Body of pancreas (tissue), 4 donors: Measurements from ENCODE around the gene ADAM10. TPM values are rescaled to one million over a fixed set of nuclear protein-coding genes. Genes with fewer than 3 reads are reported as not detected.

Experiments used
- ATAC-seq: fragments of 150-250 bp; one replicate; pipeline ENCODE4 v1.9.1; 2016
- DNase-seq, 4 donors: peaks; one replicate each; pipeline ENCODE4 v3.0.0-alpha.2; 2019
- H3K27ac ChIP-seq, 4 donors: fragments of 200-600 bp; sonication (generic); 1 replicate in 3 of 4; 2 replicates in 1 of 4; pipeline versions ENCODE4 v1.5.1 to v1.6.1; 2016 to 2019; ENCODE audit warnings: mild to moderate bottlenecking in 1 of 4, mixed read lengths in 1 of 4, moderate library complexity in 1 of 4
- H3K27me3 ChIP-seq, 2 donors: fragments of 200-600 bp; sonication (generic); one replicate each; pipeline ENCODE4 v1.6.0; 2016; ENCODE audit warnings: mild to moderate bottlenecking in 1 of 2
- H3K36me3 ChIP-seq, 2 donors: fragments of 200-600 bp; sonication (generic); replicated peaks in 1 of 2; 2 replicates each; pipeline ENCODE4 v1.5.1; 2016; ENCODE audit warnings: low read depth in 2 of 2; ENCODE audit not compliant: insufficient read depth in 1 of 2
- H3K4me1 ChIP-seq: fragments of 200-600 bp; sonication (generic); one replicate; pipeline ENCODE4 v1.6.0; 2016
- H3K4me3 ChIP-seq, 2 donors: fragments of 200-600 bp; sonication (generic); 1 replicate in 1 of 2; 2 replicates in 1 of 2; pipeline ENCODE4 v1.5.1; 2016 to 2019
- H3K9me3 ChIP-seq, 3 donors: fragments of 200-600 bp; sonication (generic); 1 replicate in 2 of 3; 2 replicates in 1 of 3; pipeline ENCODE4 v1.5.1; 2016
- CTCF ChIP-seq, 7 experiments: fragments of 450-650 bp in 4 of 7; fragments of 200-600 bp in 3 of 7; sonication (generic) in 3 of 7; IDR thresholded peaks; one replicate each; pipeline ENCODE4 v1.5.1; 2016 to 2019; ENCODE audit warnings: antibody characterized with exemption in 7 of 7
- POLR2A ChIP-seq, 3 donors: fragments of 450-650 bp; IDR thresholded peaks; one replicate each; pipeline ENCODE4 v1.6.1; 2016; ENCODE audit warnings: antibody characterized with exemption in 3 of 3, mild to moderate bottlenecking in 2 of 3
- whole genome bisulfite sequencing, 2 donors: methylation state at CpG; one replicate each; pipeline ENCODE4 v1.1.5; 2017; 5-methylcytosine and 5-hydroxymethylcytosine counted together
- intact Hi-C: fragments of 100-400 bp; cut with DNase I; formaldehyde crosslinking; loops from one replicate; pipeline ENCODE4 v1.15.1; 2023
- total RNA-seq, 2 donors: library from RNA; depleted of rRNA; stranded (reverse); fragments of >200 nt; gene quantifications; one replicate each; pipeline ENCODE4 v1.1.0, GENCODE V29; 2016

Gene ADAM10
- total RNA-seq, 2 donors from 2014 or later: 29.1 to 35.6 TPM

- TF ChIP-seq POLR2A (IDR thresholded peaks at IDR 0.05): no peak
- TF ChIP-seq CTCF (IDR thresholded peaks at IDR 0.05): no peak
- no peaks in the 10 kb centered on the region for H3K4me1 ChIP-seq
- DNase-seq: no peak
- whole genome bisulfite sequencing, 2 donors: 82% methylated on average over 2 of the region's 2 CpGs
- no peaks in the 10 kb centered on the region for H3K36me3 ChIP-seq
- H3K9me3 ChIP-seq: no peaks in the 10 kb centered on the region
- intact Hi-C loops: no loop called here
- H3K27me3 ChIP-seq: no peaks in the 10 kb centered on the region
- no peak overlapping the region for H3K4me3 ChIP-seq
- no peak for ATAC-seq
- H3K27ac ChIP-seq: no peak overlapping the region
Observed at GRCh38 chr15:58556028-58556361, 193.5 kb downstream of the ADAM10 start.

GRCh38 chr15:58555162-58556027 lies 194.1 kb downstream of the ADAM10 start:
- H3K4me3 ChIP-seq: no peak overlapping the region
- DNase-seq (no peak), ATAC-seq (no peak)
- TF ChIP-seq CTCF (IDR thresholded peaks at IDR 0.05) (no peak), POLR2A (IDR thresholded peaks at IDR 0.05) (no peak)
- no peak overlapping the region for H3K27ac ChIP-seq
- H3K4me1 ChIP-seq: no peaks in the 10 kb centered on the region
- 68 to 69% methylated on average over 13 to 15 of the region's 15 CpGs for WGBS, 2 donors
- no peaks in the 10 kb centered on the region for H3K36me3 ChIP-seq
- intact Hi-C loops: no loop called here
- H3K9me3 ChIP-seq: no peaks in the 10 kb centered on the region
- H3K27me3 ChIP-seq: no peaks in the 10 kb centered on the region

- H3K4me1 ChIP-seq: no peaks in the 10 kb centered on the region
- H3K27ac ChIP-seq: no peak overlapping the region
- WGBS, 2 donors: 89 to 90% methylated on average over 5 of the region's 5 CpGs
- H3K4me3 ChIP-seq: no peak overlapping the region
- TF ChIP-seq POLR2A (IDR thresholded peaks at IDR 0.05) (no peak), CTCF (IDR thresholded peaks at IDR 0.05) (no peak)
- no peaks in the 10 kb centered on the region for H3K27me3 ChIP-seq
- no peaks in the 10 kb centered on the region for H3K9me3 ChIP-seq
- no peak for DNase-seq
- no peak for ATAC-seq
- H3K36me3 ChIP-seq: no peaks in the 10 kb centered on the region
- intact Hi-C loops: no loop called here
Observed at GRCh38 chr15:58554758-58555157, 194.7 kb downstream of the ADAM10 start.

GRCh38 chr15:58553365-58553918 lies 196.1 kb downstream of the ADAM10 start:
- ATAC-seq (no peak), DNase-seq (no peak)
- intact Hi-C loops: no loop called here
- no peak overlapping the region for H3K27ac ChIP-seq
- 86 to 90% methylated on average over 10 of the region's 10 CpGs for WGBS, 2 donors
- no peaks in the 10 kb centered on the region for H3K36me3 ChIP-seq
- H3K27me3 ChIP-seq: no peaks in the 10 kb centered on the region
- no peaks in the 10 kb centered on the region for H3K9me3 ChIP-seq
- TF ChIP-seq POLR2A (IDR thresholded peaks at IDR 0.05) (no peak), CTCF (IDR thresholded peaks at IDR 0.05) (no peak)
- no peak overlapping the region for H3K4me3 ChIP-seq
- no peaks in the 10 kb centered on the region for H3K4me1 ChIP-seq
